ENCODE results near the gene ST7. TPM values are rescaled to one million over a fixed set of nuclear protein-coding genes. Genes with fewer than 3 reads are reported as not detected.

Gene ST7
- total RNA-seq, 1 experiment from 2014 or later = 38.2 TPM

- Mint-ChIP-seq H3K27ac (ENCODE audit: unreplicated experiment) (no peak overlapping the region), H3K36me3 (ENCODE audit: insufficient read depth, unreplicated experiment) (peaks cover 6% of the 10 kb centered on the region)
- POLR2A ChIA-PET = interaction anchor here (0.6 kb wide), 2 partner anchors 137 to 1385 kb away, joined by 3 read pairs; no protein-coding TSS in a partner anchor
These were observed 247.6 kb downstream of the ST7 start for GRCh38 chr7:117200786-117201458.

GRCh38 chr7:117202511-117202910 is 249.2 kb downstream of the ST7 start:
- intact Hi-C loops (cut with micrococcal nuclease; ENCODE audit: unreplicated experiment) = no loop called here
- Mint-ChIP-seq H3K4me1 (ENCODE audit: low read depth, unreplicated experiment) (no peaks in the 10 kb centered on the region), H3K27me3 (ENCODE audit: insufficient read depth, unreplicated experiment) (no peaks in the 10 kb centered on the region), H3K36me3 (ENCODE audit: insufficient read depth, unreplicated experiment) (peaks cover 6% of the 10 kb centered on the region), H3K4me3 (ENCODE audit: unreplicated experiment) (no peak overlapping the region), H3K9me3 (ENCODE audit: unreplicated experiment) (no peaks in the 10 kb centered on the region), H3K27ac (ENCODE audit: unreplicated experiment) (no peak overlapping the region)
- TF ChIP-seq CTCF (IDR thresholded peaks at IDR 0.05; ENCODE audit: insufficient read depth in 1 of 2, low read depth in 1 of 2, low read length in 1 of 2, severe bottlenecking in 1 of 2, unreplicated experiment in 1 of 2) = no peak
- CTCF ChIA-PET = no interaction called here
- DNase-seq = no peak
- Histone ChIP-seq H3K27me3 (replicated peaks; ENCODE audit: control insufficient read depth, insufficient read depth, low read length) (no peaks in the 10 kb centered on the region), H3K4me3 (ENCODE audit: low read depth, low read length) (no peak overlapping the region), H3K4me1 (no peaks in the 10 kb centered on the region), H3K9me3 (no peaks in the 10 kb centered on the region), H3K36me3 (ENCODE audit: control insufficient read depth, insufficient read depth, low read length) (no peaks in the 10 kb centered on the region)
- BruUV-seq (replicated peaks) = no TSS peak
- POLR2A ChIA-PET = no interaction called here

More at GRCh38 chr7:117200786-117201458, 247.6 kb downstream of the ST7 start:
- no peaks in the 10 kb centered on the region for H3K27me3 Mint-ChIP-seq (ENCODE audit: insufficient read depth, unreplicated experiment)
- intact Hi-C loops (cut with micrococcal nuclease; ENCODE audit: unreplicated experiment) = no loop called here
- CTCF ChIA-PET = interaction anchor here (1.5 kb wide), 1 partner anchor 12 kb away, joined by 3 read pairs; no protein-coding TSS in a partner anchor
- H3K9me3 Mint-ChIP-seq (ENCODE audit: unreplicated experiment) = no peaks in the 10 kb centered on the region
- H3K4me1 ChIP-seq = no peaks in the 10 kb centered on the region
- no peak overlapping the region for H3K4me3 Mint-ChIP-seq (ENCODE audit: unreplicated experiment)
- no peak for TF ChIP-seq CTCF (IDR thresholded peaks at IDR 0.05; ENCODE audit: insufficient read depth in 1 of 2, low read depth in 1 of 2, low read length in 1 of 2, severe bottlenecking in 1 of 2, unreplicated experiment in 1 of 2)
- H3K4me1 Mint-ChIP-seq (ENCODE audit: low read depth, unreplicated experiment) = no peaks in the 10 kb centered on the region
- H3K27me3 ChIP-seq (replicated peaks; ENCODE audit: control insufficient read depth, insufficient read depth, low read length) = no peaks in the 10 kb centered on the region
- H3K9me3 ChIP-seq = no peaks in the 10 kb centered on the region
- H3K4me3 ChIP-seq (ENCODE audit: low read depth, low read length) = no peak overlapping the region
- no TSS peak for BruUV-seq (replicated peaks)
- no peaks in the 10 kb centered on the region for H3K36me3 ChIP-seq (ENCODE audit: control insufficient read depth, insufficient read depth, low read length)
- DNase-seq = no peak

GRCh38 chr7:117203205-117203604 is 249.9 kb downstream of the ST7 start:
- intact Hi-C loops (cut with micrococcal nuclease; ENCODE audit: unreplicated experiment) = no loop called here
- TF ChIP-seq CTCF (IDR thresholded peaks at IDR 0.05; ENCODE audit: insufficient read depth in 1 of 2, low read depth in 1 of 2, low read length in 1 of 2, severe bottlenecking in 1 of 2, unreplicated experiment in 1 of 2) = no peak
- Mint-ChIP-seq H3K4me3 (ENCODE audit: unreplicated experiment) (no peak overlapping the region), H3K9me3 (ENCODE audit: unreplicated experiment) (no peaks in the 10 kb centered on the region), H3K36me3 (ENCODE audit: insufficient read depth, unreplicated experiment) (peaks cover 6% of the 10 kb centered on the region), H3K27ac (ENCODE audit: unreplicated experiment) (no peak overlapping the region), H3K27me3 (ENCODE audit: insufficient read depth, unreplicated experiment) (no peaks in the 10 kb centered on the region), H3K4me1 (ENCODE audit: low read depth, unreplicated experiment) (no peaks in the 10 kb centered on the region)
- no peaks in the 10 kb centered on the region for H3K9me3 ChIP-seq
- no peaks in the 10 kb centered on the region for H3K27me3 ChIP-seq (replicated peaks; ENCODE audit: control insufficient read depth, insufficient read depth, low read length)
- BruUV-seq (replicated peaks) = no TSS peak
- no peak for DNase-seq
- no peaks in the 10 kb centered on the region for H3K36me3 ChIP-seq (ENCODE audit: control insufficient read depth, insufficient read depth, low read length)
- POLR2A ChIA-PET = no interaction called here
- H3K4me1 ChIP-seq = no peaks in the 10 kb centered on the region
- CTCF ChIA-PET = no interaction called here
- H3K4me3 ChIP-seq (ENCODE audit: low read depth, low read length) = no peak overlapping the region
